Psoas muscle (tissue), 8 donors: ENCODE data around the gene KCNK4. TPM values are rescaled to one million over a fixed set of nuclear protein-coding genes. Genes with fewer than 3 reads are reported as not detected.

ENCODE experiments used
- ATAC-seq, 4 donors: fragments of 200-7000 bp; cut with Tn5 transposase; one replicate each; pipeline ENCODE4 v1.9.1; 2020; ENCODE audit warnings: moderate library complexity in 3 of 4, mild to moderate bottlenecking in 2 of 4
- DNase-seq, 2 donors: peaks; one replicate each; pipeline ENCODE4 v3.0.0-alpha.2; 2020
- H3K27ac ChIP-seq: fragments of 200-600 bp; one replicate; pipeline ENCODE4 v1.8.0; 2022
- H3K27me3 ChIP-seq, 3 donors: fragments of 200-600 bp in 1 of 3; one replicate each; pipeline versions ENCODE4 v1.6.1 to v1.8.0; 2013 to 2022; ENCODE audit warnings: low read length in 2 of 3, mild to moderate bottlenecking in 2 of 3, moderate library complexity in 1 of 3; ENCODE audit not compliant: insufficient read depth in 3 of 3
- H3K36me3 ChIP-seq, 2 donors: fragments of 200-600 bp in 1 of 2; one replicate each; pipeline versions ENCODE4 v1.6.1 to v1.8.0; 2013 to 2022; ENCODE audit warnings: low read depth in 1 of 2, mild to moderate bottlenecking in 1 of 2, moderate library complexity in 1 of 2; ENCODE audit not compliant: insufficient read depth in 1 of 2
- H3K4me1 ChIP-seq: fragments of 200-600 bp; one replicate; pipeline ENCODE4 v1.8.0; 2022
- H3K4me3 ChIP-seq: fragments of 200-600 bp; one replicate; pipeline ENCODE4 v1.8.0; 2022; ENCODE audit warnings: mild to moderate bottlenecking
- H3K9me3 ChIP-seq: fragments of 200-600 bp; one replicate; pipeline ENCODE4 v1.8.0; 2022
- CTCF ChIP-seq: fragments of 200-600 bp; IDR thresholded peaks from one replicate; pipeline ENCODE4 v1.8.0; 2022; ENCODE audit warnings: antibody characterized with exemption
- WGBS, 3 donors: extraction: QIAGEN DNeasy Blood & Tissue Kit; methylation state at CpG; one replicate each; pipeline versions ENCODE4 v1.1.6 to v1.1.7; 2013; 5-methylcytosine and 5-hydroxymethylcytosine counted together
- intact Hi-C, 2 donors: fragments of 100-400 bp; cut with DNase I; formaldehyde crosslinking; loops; one replicate each; pipeline versions ENCODE4 v1.11.0 to v1.14.2; 2022
- polyA plus RNA-seq, 3 donors: library from polyadenylated mRNA; stranded (reverse); fragments of 200-250 nt; gene quantifications; one replicate each; pipeline ENCODE4 v1.2.3, GENCODE V29; 2013
- total RNA-seq, 4 donors: library from RNA; stranded (reverse); fragmentation: NEBNext Ultra II Directional in 2 of 4; extraction: Animal tissue kit (Norgen Biotek cat#: 25700) in 2 of 4; gene quantifications; one replicate each; pipeline versions ENCODE4 v1.2.1 to v1.2.4, GENCODE V29; 2021 to 2023
- donor health status: healthy with polysubstance abuse.
- donor health status: DM: no; HTN: no; CAD: no; lungs with moderate emphysema.
- donor health status: Bipolar disorder and iron deficiency.
- donor health status: healthy.
- donor health status: DM: yes; HTN: yes; CAD: no.
- donor health status: DM: no; HTN: no; CAD: no.
- donor health status: DM: no; HTN: no; CAD: no.
- donor health status: DM: yes; HTN: yes; CAD: no.

Gene KCNK4
- total and polyA plus RNA-seq, 7 donors, result not detected

GRCh38 chr11:64267207-64267945, 23.7 kb upstream of the KCNK4 start:
- 64 to 75% (median 68%) methylated on average over 23 to 27 of the region's 27 CpGs for WGBS, 3 donors
- DNase-seq (peak in 1 of 2 donors; percentile 60), ATAC-seq (no peak)
- H3K4me1 ChIP-seq, result peaks cover 20% of the 10 kb centered on the region
- peak overlapping the region; percentile 93 for H3K27ac ChIP-seq
- no peaks in the 10 kb centered on the region for H3K27me3 ChIP-seq
- no peaks in the 10 kb centered on the region for H3K9me3 ChIP-seq
- TF ChIP-seq CTCF, result no peak
- intact Hi-C loops, result loop anchor here in 1 of 2 donors (5.0 kb wide), 1 partner anchor 65 kb away; no protein-coding TSS in a partner anchor
- peaks cover 3 to 38% of the 10 kb centered on the region in 2 donors for H3K36me3 ChIP-seq
- no peak overlapping the region for H3K4me3 ChIP-seq

GRCh38 chr11:64268025-64268892, 22.8 kb upstream of the KCNK4 start:
- Histone ChIP-seq H3K27me3 (no peaks in the 10 kb centered on the region), H3K9me3 (no peaks in the 10 kb centered on the region), H3K4me1 (peaks cover 20% of the 10 kb centered on the region), H3K27ac (peak overlapping the region; percentile 93), H3K36me3 (peaks cover 3 to 29% of the 10 kb centered on the region in 2 donors), H3K4me3 (peak overlapping the region; percentile 83)
- TF ChIP-seq CTCF, result no peak
- WGBS, 3 donors, result 42 to 52% (median 49%) methylated on average over 23 of the region's 23 CpGs
- ATAC-seq (no peak), DNase-seq (peak; percentile 67 to 77)
- intact Hi-C loops, result loop anchor here (2.0 to 5.0 kb wide), 3 partner anchors 15 to 66 kb away; partner anchors contain the start of gene PLCB3 (in 1 of the 2)

DNA sequence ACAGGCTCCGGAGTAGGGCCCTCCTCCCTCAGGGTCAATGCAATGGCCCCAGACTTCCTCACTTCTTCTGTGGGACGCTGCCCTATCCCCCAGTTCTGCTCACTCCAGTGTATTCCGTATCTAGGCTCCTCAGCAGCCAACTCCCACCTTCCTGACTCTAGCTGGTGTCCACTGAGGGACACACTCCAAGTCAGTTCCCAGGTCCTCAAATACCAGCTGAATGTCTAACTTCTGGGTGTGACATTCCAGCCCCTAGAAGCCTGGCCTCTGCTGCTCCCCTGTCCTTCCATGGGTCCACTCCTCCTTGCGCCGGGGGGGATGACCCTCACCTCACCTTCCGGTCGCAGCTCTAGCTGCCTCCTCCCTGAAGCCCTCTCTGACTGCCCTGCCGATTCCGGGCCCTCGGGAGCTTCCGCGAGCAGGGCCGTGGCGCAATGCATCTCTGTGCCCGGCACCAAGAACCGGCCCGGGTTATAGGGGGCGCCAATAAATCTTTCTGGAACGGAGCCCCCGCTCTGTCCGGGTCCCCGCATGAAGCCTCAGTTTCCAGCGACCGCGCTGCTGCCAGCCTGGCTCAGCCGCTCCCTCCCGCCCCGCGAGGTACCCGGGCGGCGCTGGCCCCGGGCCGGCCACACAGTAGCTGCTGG, 22.1 kb upstream of the KCNK4 start:
- peak overlapping the region; percentile 83 for H3K4me3 ChIP-seq
- H3K27me3 ChIP-seq, result no peaks in the 10 kb centered on the region
- H3K9me3 ChIP-seq, result no peaks in the 10 kb centered on the region
- H3K36me3 ChIP-seq, result peaks cover 3 to 24% of the 10 kb centered on the region in 2 donors
- 1 to 3% (median 3%) methylated on average over 34 of the region's 34 CpGs for WGBS, 3 donors
- no peak for TF ChIP-seq CTCF
- peaks cover 20% of the 10 kb centered on the region for H3K4me1 ChIP-seq
- DNase-seq (peak; percentile 85 to 90), ATAC-seq (peak; percentile 14 to 34 (median 34))
- intact Hi-C loops, result loop anchor here (2.0 to 5.0 kb wide), 3 partner anchors 16 to 67 kb away; partner anchors contain the start of gene PLCB3 (in 1 of the 2)
- H3K27ac ChIP-seq, result peak overlapping the region; percentile 93

DNA sequence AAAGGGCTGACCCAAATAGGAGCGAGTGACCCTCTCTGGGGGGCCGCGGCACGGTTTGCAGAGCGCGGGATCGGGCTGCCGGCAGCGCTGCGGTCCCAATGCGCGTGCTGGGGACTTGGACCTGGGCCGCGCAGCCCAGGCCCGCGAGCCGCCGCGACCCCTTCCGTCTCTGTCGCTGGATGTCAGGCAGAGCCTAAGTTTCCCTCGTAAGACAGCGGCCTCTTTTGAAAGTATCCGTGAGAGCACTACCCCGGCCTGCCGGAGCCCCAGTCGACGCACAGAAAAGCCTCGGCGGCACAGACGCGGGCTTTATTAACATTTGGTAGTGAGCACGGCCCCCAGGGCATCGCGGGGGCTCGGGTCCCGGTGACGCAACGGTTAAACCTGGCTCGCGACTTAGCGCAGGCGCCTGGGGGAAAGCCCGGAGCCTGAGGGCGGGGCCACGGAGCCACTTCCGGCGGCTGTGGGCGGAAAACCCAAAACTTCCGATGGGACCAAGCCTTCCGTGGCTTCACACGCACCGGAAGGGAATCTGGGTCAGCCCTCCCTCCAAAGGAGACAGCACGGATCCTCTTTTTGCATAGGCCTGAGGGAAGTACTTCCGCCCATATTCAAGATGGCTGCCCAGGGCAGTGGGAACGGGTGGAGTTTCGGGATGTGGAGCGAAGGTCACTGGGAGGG, 21.4 kb upstream of the KCNK4 start:
- ATAC-seq (peak; percentile 84 to 88 (median 86)), DNase-seq (peak; percentile 98 to 99)
- H3K4me1 ChIP-seq, result peaks cover 20% of the 10 kb centered on the region
- peak overlapping the region; percentile 83 for H3K4me3 ChIP-seq
- intact Hi-C loops, result loop anchor here (2.0 to 5.0 kb wide), 4 partner anchors 15 to 67 kb away; partner anchors contain the start of genes BAD (in 1 of the 2), GPR137 (in 1 of the 2) and PLCB3 (in 1 of the 2)
- peak; percentile 19 for TF ChIP-seq CTCF
- H3K27me3 ChIP-seq, result no peaks in the 10 kb centered on the region
- H3K36me3 ChIP-seq, result peaks cover 3 to 18% of the 10 kb centered on the region in 2 donors
- peak overlapping the region; percentile 93 for H3K27ac ChIP-seq
- H3K9me3 ChIP-seq, result no peaks in the 10 kb centered on the region
- WGBS, 3 donors, result 0 to 1% (median 1%) methylated on average over 56 to 58 of the region's 58 CpGs
